Epidermal melanocyte (primary cell): ENCODE results near the gene OR2T1.
"Not testable (repeated sequence)": the region's sequence is repeated elsewhere in the genome, so short reads cannot be mapped to it uniquely, and the experiment has no call there.

Experiments
- DNase-seq: peaks from one replicate; pipeline ENCODE4 v3.0.0; 2011; ENCODE audit warnings: low spot score; ENCODE audit not compliant: insufficient read length

OR2T1 gene

DNA sequence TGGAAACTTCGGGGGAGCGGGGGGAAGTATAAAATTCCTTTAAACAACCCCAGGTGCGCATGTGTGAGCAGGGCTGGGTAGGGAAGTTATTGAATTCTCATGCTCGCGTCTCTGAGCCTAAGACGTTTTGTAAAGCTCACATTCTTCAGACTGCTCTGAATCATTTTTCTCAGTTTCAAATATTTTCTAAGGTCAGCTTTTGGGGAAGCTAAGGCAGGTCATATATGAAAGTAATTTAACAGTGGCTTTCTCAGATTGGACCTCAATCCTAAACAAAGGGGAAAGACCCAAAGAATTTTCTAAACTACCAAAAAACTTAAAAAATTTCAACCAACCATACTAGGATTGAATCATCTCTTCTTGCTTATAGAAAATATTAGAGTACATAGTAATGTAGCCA lies 32.1 kb downstream of the OR2T1 start:
- not testable (repeated sequence) for DNase-seq

DNA sequence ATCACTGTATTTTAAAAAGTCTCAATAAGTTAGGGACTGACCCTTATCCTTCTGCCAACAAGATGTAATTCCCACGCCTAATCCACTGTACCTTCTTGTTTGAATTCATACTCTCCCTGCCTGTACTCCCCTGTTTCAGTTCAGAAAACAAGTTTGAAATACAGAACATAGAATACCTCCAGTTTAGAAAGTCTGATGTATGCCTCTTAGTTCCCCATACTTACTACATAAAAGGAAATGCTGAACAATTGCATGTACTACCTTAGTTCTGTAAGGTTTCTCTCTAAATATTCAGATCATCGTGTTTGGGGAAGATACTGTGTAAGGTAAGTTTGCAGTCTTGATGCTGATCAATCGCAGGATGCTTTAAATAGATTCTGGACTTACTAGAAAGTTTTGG lies 33.5 kb downstream of the OR2T1 start:
- not testable (repeated sequence) for DNase-seq

DNA sequence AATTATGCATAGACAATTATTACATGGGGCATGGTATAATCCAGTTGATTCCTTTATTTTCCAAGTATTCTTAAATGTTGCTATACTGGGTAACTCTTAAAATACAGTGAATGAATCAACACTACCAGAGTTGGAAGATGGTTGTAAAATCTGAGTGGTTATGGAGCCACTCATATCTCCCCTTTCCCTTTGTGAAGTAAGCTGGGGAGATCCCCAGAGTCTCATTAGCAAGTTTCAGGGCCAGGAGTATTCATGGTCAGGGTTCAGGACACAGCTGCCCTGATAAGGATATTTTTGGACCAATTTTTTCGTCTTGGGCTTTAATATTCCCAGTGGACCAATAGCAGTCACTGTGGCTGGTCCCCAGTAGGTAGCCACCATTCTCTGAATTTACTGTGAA lies 35.8 kb downstream of the OR2T1 start:
- DNase-seq, result not testable (repeated sequence)

DNA sequence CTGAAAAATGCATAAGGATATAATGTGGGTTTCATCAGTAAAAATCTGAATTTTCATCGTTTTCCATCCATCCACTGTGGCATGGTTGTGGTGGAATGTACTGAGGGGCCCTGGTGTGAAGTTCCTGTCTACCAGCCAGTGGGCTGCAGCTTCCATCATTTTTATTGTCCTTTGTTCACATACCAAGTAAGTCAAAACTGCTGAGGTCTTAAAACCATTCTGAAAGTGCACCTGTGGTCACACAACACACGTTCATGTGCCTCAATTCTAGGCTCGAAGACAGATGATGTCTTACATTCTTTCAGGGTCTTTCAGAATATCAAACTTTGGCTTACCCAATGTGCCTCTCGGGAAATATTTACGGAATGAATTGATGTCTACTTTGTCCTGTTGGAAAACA lies 36.4 kb downstream of the OR2T1 start:
- DNase-seq, result not testable (repeated sequence)

DNA sequence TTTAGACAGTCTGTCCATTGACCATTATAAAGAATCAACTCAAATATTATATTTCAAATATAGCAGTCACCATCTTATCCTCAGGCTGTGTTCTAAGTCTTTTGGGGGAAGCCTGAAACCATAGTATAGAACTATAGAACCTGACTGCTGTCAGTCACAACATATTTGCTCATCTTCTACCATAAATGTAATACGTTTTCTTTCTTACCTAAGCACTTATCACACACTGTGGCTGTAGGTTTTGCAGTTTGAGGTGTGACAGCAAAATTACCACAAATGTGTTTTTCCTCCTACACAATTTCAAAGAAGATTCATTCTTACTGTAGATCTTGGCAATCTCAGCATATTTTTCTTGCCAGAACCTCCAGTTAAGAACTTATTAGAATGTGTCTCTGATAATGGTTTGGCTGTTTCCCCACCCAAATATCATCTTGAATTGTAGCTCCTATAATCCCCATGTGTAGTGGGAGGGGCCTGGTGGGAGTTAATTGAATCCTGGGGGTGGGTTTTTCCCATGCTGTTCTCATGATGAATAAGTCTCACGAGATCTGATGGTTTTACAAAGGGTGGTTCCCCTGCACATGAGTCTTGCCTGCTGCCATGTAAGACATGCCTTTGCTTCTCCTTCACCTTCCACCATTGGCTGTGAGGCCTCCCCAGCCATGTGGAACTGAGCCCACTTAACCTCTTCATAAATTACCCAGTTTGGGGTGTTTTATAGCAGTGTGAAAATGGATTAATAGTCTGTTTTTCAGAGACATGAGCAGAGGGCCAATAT lies 39.8 kb downstream of the OR2T1 start:
- not testable (repeated sequence) for DNase-seq

DNA sequence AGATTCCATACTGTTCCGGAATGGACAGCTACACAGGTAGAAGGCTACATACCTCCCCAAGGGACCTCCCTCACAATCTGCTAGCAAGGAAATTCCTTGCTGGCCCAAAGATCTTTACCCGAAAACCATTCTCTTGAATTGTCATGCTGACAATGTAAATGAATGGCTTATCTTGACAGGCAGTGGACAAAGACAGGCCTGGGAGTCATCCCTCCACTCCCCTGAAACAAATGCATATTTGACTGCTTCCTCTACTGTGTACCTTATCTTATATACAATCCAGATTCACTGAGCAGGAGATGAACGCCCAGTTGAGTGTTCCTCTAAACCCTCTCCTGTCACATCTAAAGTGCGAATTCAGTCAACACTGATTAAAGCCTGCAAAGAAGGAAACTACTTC lies 41.8 kb downstream of the OR2T1 start:
- DNase-seq, result not testable (repeated sequence)

DNA sequence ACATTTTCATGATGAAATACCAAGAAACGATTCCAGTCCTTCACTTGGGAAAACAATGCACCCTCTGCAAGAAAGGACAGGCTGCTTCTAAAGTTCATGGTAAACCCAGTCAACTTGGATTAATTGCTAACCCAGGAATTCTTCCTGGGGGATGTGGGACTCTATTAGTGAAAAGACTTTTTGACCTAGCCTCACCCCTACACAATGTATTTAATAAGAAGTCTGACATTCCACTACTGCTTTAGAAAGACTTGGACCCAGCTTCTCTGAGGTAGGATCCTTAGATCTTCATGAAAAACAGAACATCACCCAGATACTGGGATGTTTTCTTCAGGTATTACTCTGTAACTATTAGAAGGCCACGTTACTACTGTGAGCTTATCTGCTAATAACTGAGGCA lies 42.6 kb downstream of the OR2T1 start, which contains the start of gene OR2T2:
OR2T2 (plus strand) TSS at position 239 of the 400 bp plus-strand sequence. CDS start 7,161 bp downstream, outside the sequence.
- not testable (repeated sequence) for DNase-seq

DNA sequence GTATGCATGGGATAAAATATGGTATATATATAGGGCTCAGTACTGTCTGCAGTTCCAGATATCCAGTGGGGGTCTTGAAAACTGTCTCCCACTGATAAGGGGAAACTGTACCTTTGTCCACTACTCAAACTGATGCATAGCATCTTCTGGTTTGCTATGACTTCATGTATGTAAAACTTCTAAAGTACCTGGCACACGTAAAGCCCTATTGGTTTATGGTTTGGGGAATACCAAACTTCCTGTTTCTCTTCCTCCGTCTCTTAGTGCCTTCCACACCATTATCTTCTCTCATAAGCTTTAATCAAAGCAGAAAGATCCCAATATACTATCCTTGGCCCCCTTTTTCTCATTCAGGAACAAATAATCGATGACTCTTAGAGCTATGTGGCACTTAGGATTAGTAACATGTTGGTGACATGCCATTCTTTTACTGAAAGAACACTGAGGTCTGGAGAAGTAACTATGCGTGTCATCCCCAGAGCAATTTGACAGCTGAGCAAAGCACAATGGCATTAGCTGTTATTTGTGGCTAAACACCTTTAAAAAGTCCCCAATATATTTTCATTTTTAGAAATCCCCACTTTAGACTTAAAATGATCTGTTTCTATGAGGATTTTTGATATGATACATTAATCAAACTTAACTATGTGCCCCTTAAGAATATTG lies 45.7 kb downstream of the OR2T1 start:
- not testable (repeated sequence) for DNase-seq

DNA sequence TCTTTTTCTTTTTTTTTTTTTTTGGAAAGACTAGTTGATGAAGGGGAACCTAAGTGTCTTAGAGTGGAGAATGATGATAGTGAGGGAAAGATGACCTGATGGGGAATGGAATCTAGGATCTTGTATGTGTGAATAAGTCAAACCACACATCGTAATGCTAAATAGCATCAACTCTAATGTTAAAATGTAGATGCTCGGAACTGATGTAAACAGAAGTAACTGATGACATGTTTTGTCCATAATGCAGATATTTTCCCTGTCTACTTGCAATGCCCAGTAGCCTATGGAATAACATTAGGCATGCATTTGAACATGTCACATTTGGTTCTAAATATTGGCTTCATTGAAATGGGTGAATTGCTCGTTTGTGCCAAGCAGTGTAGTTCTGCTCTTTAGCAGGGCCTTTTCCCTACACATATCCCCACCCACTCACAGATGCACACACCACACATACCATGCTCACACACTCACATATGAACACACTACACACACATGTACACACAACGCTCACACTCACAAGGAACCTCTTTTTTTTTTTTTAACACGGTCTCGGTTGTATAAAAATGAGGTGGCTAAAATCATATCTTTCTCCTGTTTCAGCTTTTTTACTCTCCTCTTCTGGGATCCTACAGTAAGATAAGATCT lies 47.1 kb downstream of the OR2T1 start:
- DNase-seq, result not testable (repeated sequence)

DNA sequence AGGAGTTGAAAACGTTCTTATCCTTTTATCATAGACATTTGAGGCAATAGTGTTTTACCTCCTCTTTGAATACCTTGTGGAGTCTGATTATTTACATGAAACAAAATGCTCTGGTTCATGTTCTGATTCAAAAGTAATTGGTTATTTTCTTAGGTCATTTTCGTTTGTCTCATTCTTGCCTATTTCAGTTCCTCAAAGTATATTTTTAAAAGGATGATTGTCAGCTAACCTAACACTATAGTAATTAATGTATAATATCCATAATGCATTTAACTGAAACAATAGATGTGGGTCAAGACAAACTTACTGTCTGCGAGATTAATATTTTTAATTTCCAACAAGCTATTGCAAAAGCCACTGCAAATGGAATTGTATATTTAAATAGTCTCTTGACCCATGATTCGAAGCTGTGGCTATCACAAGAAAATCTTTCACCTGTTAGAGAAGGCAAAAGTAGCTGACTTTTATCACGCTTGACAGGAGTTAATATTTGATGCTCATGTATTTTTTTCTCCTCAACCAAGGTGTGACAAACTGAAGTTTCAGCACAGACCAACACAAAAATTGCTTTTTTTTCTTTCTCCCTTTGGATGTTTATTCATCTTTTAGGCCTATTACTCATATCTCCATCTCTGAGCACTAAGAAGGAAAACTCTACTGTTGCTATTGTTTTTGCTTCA lies 47.8 kb downstream of the OR2T1 start:
- not testable (repeated sequence) for DNase-seq

DNA sequence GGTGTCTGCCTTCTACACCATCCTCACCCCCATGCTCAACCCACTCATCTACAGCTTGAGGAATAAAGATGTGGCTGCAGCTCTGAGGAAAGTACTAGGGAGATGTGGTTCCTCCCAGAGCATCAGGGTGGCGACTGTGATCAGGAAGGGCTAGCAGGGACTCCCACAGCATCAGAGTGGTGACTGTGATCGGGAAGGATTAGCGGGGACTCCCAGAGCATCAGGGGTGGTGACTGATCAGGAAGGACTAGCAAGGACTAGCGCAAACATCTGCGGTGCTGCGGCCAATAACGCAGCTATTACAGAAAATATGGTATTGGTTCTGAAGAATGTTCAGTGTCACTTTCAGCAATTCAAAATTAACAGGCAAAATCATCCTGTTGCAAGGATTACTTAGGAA lies 50.8 kb downstream of the OR2T1 start:
- not testable (repeated sequence) for DNase-seq

DNA sequence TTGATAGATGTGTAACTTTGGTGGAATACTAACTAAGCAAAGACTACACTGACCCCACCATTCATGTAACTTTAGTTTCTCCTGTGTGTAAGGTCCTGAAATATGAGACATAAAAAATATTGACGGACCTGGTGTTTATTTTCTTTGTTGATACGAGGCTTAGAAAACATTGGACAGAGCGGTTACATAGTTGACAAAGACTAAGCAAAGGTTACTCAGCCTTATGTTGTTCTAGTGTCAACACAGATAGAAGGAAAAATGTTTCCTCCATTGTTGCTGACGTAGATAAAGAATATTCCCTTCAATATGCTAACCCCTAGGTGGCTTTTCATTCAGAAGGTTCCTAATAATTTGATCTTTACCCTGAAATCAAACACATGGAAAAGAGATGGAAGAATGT lies 52.2 kb downstream of the OR2T1 start:
- not testable (repeated sequence) for DNase-seq

DNA sequence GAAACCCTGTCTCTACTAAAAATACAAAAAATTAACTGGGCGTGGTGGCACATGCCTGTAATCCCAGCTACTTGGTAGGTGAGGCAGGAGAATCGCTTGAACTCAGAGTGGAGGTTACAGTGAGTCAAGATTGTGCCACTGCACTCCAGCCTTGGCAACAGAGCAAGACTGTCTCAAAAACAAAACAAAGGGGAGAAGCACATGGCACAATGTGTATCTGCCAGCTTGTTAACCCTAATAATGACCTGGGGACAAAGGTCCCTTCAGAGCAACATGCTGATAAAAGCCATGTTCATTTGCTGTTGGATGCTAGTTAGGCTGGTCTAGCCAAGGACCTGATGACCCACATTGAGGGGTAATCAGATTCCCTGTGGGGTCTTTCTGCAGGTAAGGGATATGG lies 53.8 kb downstream of the OR2T1 start:
- DNase-seq, result not testable (repeated sequence)
